SU-DHL-6 (cell line): ENCODE measurements around the gene LPIN1.

Source experiments
- H2AFZ ChIP-seq: fragments of 200-600 bp; sonication (generic); 2 replicates; pipeline ENCODE4 v1.6.1; 2014; ENCODE audit warnings: low read depth, mild to moderate bottlenecking, moderate library complexity, mixed read lengths, antibody characterized with exemption, low read length; ENCODE audit not compliant: severe bottlenecking
- H3F3A ChIP-seq: fragments of 200-600 bp; shearing (Covaris generic); 2 replicates; pipeline ENCODE4 v1.6.0; 2016; ENCODE audit warnings: antibody characterized with exemption, mild to moderate bottlenecking; ENCODE audit not compliant: insufficient read depth
- H3K27ac ChIP-seq: fragments of 200-600 bp; sonication (generic); 2 replicates; pipeline ENCODE4 v1.5.1; 2016; ENCODE audit warnings: low read depth, mild to moderate bottlenecking, low read length, moderate library complexity, mixed read lengths
- H3K27me3 ChIP-seq: fragments of 200-600 bp; sonication (generic), shearing (Covaris generic); 2 replicates; pipeline ENCODE4 v1.6.0; 2014; ENCODE audit warnings: mild to moderate bottlenecking, low read length
- H3K36me3 ChIP-seq: fragments of 200-600 bp; sonication (generic); 2 replicates; pipeline ENCODE4 v1.6.1; 2014; ENCODE audit warnings: mild to moderate bottlenecking, low read length, mixed read lengths
- H3K4me2 ChIP-seq: fragments of 300-600, 200-600 bp; shearing (Covaris generic), sonication (generic); 2 replicates; pipeline ENCODE4 v1.6.0; 2014; ENCODE audit warnings: low read length, low read depth, mild to moderate bottlenecking; ENCODE audit not compliant: poor library complexity, severe bottlenecking
- H3K4me3 ChIP-seq: fragments of 200-600 bp; sonication (generic); 2 replicates; pipeline ENCODE4 v1.5.1; 2014; ENCODE audit warnings: antibody characterized with exemption, low read length, mild to moderate bottlenecking, mixed read lengths; ENCODE audit not compliant: insufficient read depth, poor library complexity, severe bottlenecking
- H3K79me2 ChIP-seq: fragments of 200-600 bp; sonication (generic); 2 replicates; pipeline ENCODE4 v1.6.1; 2014; ENCODE audit warnings: mild to moderate bottlenecking, low read length, moderate library complexity; ENCODE audit not compliant: insufficient read depth
- H3K9ac ChIP-seq: fragments of 200-600 bp; sonication (generic); 2 replicates; pipeline ENCODE4 v1.7.0; 2014; ENCODE audit warnings: mild to moderate bottlenecking, low read length
- H3K9me2 ChIP-seq: fragments of 200-600 bp; sonication (generic); replicated peaks from 2 replicates; pipeline ENCODE4 v1.6.1; 2014; ENCODE audit warnings: low read length; ENCODE audit not compliant: insufficient read depth
- H3K9me3 ChIP-seq: fragments of 200-600 bp; sonication (generic); 2 replicates; pipeline ENCODE4 v1.6.1; 2014; ENCODE audit warnings: low read length, mixed read lengths; ENCODE audit not compliant: insufficient read depth
- H4K20me1 ChIP-seq: fragments of 200-600 bp; sonication (generic); 2 replicates; pipeline ENCODE4 v1.6.1; 2014; ENCODE audit warnings: low read depth, mild to moderate bottlenecking, antibody characterized with exemption, low read length, moderate library complexity, mixed read lengths
- CTCF ChIP-seq: fragments of 200-600 bp; sonication (generic); IDR thresholded peaks from one replicate; pipeline ENCODE4 v1.5.1; 2017; ENCODE audit warnings: antibody characterized with exemption, mild to moderate bottlenecking, low read length, moderate library complexity; ENCODE audit not compliant: insufficient read depth, poor library complexity, severe bottlenecking
- EZH2phosphoT487 ChIP-seq: fragments of 200-600 bp; sonication (generic), shearing (Covaris generic); conservative IDR thresholded peaks from 2 replicates; pipeline ENCODE4 v1.6.1; 2018; ENCODE audit warnings: mild to moderate bottlenecking, antibody characterized with exemption, low read length, moderate library complexity, mixed read lengths

Gene LPIN1

GRCh38 chr2:11746376-11746806 is at the start of gene LPIN1:
Gene LPIN1 (plus strand): TSS chr2:11746632. CDS start chr2:11765542, 18,910 bp downstream.
- Histone ChIP-seq H3K9me3 (no peaks in the 10 kb centered on the region), H3F3A (peaks cover 34% of the 10 kb centered on the region), H3K9me2 (no peaks in the 10 kb centered on the region), H2AFZ (no peak within 1 kb of the TSS), H3K4me2 (peak within 1 kb of the TSS; percentile 81), H3K4me3 (peak within 1 kb of the TSS; percentile 91), H4K20me1 (no peaks in the 10 kb centered on the region), H3K27me3 (no peaks in the 10 kb centered on the region), H3K27ac (peak within 1 kb of the TSS; percentile 98), H3K36me3 (no peaks in the 10 kb centered on the region), H3K79me2 (peaks cover 37% of the 10 kb centered on the region), H3K9ac (peak within 1 kb of the TSS; percentile 89)
- TF ChIP-seq EZH2phosphoT487, result no peak
- no peak for TF ChIP-seq CTCF

GRCh38 chr2:11696736-11697102 is 49.7 kb upstream of the LPIN1 start:
- Histone ChIP-seq H3F3A (no peaks in the 10 kb centered on the region), H2AFZ (no peak overlapping the region), H4K20me1 (no peaks in the 10 kb centered on the region), H3K27me3 (no peaks in the 10 kb centered on the region), H3K36me3 (no peaks in the 10 kb centered on the region), H3K4me2 (no peak overlapping the region), H3K9me3 (no peaks in the 10 kb centered on the region), H3K4me3 (no peak overlapping the region), H3K79me2 (no peaks in the 10 kb centered on the region), H3K27ac (no peak overlapping the region), H3K9ac (no peak overlapping the region), H3K9me2 (no peaks in the 10 kb centered on the region)
- TF ChIP-seq EZH2phosphoT487 (no peak), CTCF (no peak)

GRCh38 chr2:11697103-11697871 is 49.1 kb upstream of the LPIN1 start:
- no peak overlapping the region for H3K4me2 ChIP-seq
- no peaks in the 10 kb centered on the region for H3K9me2 ChIP-seq
- TF ChIP-seq CTCF, result no peak
- TF ChIP-seq EZH2phosphoT487, result no peak
- no peaks in the 10 kb centered on the region for H4K20me1 ChIP-seq
- no peaks in the 10 kb centered on the region for H3K79me2 ChIP-seq
- H3F3A ChIP-seq, result no peaks in the 10 kb centered on the region
- no peak overlapping the region for H3K4me3 ChIP-seq
- no peak overlapping the region for H3K9ac ChIP-seq
- H3K36me3 ChIP-seq, result no peaks in the 10 kb centered on the region
- H2AFZ ChIP-seq, result no peak overlapping the region
- H3K27ac ChIP-seq, result no peak overlapping the region
- no peaks in the 10 kb centered on the region for H3K27me3 ChIP-seq
- H3K9me3 ChIP-seq, result no peaks in the 10 kb centered on the region
